CD4-positive, alpha-beta memory T cell (primary cell): ENCODE results near the gene MACC1. TPM values are rescaled to one million over a fixed set of nuclear protein-coding genes. Genes with fewer than 3 reads are reported as not detected.

Source experiments
- CTCF ChIA-PET: fragments of 350-600 bp; sonication (Branson Sonifier 250); formaldehyde crosslinking; loops from one replicate; lab custom pipeline; 2021; ENCODE audit warnings: inconsistent platforms; ENCODE audit not compliant: partially characterized antibody; lab: Charles Lee
- POLR2A ChIA-PET: fragments of 350-600 bp; sonication (Branson Sonifier 250); formaldehyde crosslinking; loops from one replicate; lab custom pipeline; 2021; ENCODE audit not compliant: partially characterized antibody; lab: Charles Lee
- DNase-seq, 5 donors: peaks; one replicate each; pipeline versions ENCODE4 v3.0.0 to v3.0.0-alpha.2; 2020 to 2022; ENCODE audit warnings: mixed read lengths in 1 of 5
- H3K27ac ChIP-seq: one replicate; pipeline ENCODE4 v1.7.0; 2013; ENCODE audit warnings: low read depth, low read length
- H3K27me3 ChIP-seq: 2 replicates; pipeline ENCODE4 v1.7.0; 2013; ENCODE audit warnings: mild to moderate bottlenecking, low read length, moderate library complexity; ENCODE audit not compliant: insufficient read depth
- H3K36me3 ChIP-seq: 2 replicates; pipeline ENCODE4 v1.7.0; 2013; ENCODE audit warnings: mild to moderate bottlenecking, low read length, moderate library complexity; ENCODE audit not compliant: insufficient read depth
- H3K4me1 ChIP-seq: 2 replicates; pipeline ENCODE4 v1.7.0; 2013; ENCODE audit warnings: mild to moderate bottlenecking, low read length, moderate library complexity; ENCODE audit not compliant: insufficient read depth
- H3K4me3 ChIP-seq, 2 donors: one replicate each; pipeline ENCODE4 v1.7.0; 2013; ENCODE audit warnings: low read length in 2 of 2, mild to moderate bottlenecking in 1 of 2
- H3K9me3 ChIP-seq, 2 donors: one replicate each; pipeline ENCODE4 v1.7.0; 2013; ENCODE audit warnings: low read length in 2 of 2, control low read depth in 1 of 2; ENCODE audit not compliant: control insufficient read depth in 1 of 2
- H3K27ac Mint-ChIP-seq, 7 donors: one replicate each; pipeline ENCODE4 v1.8.0; 2020 to 2021; ENCODE audit warnings: mixed read lengths in 7 of 7, mild to moderate bottlenecking in 6 of 7, inconsistent platforms in 3 of 7, moderate library complexity in 3 of 7
- H3K27me3 Mint-ChIP-seq, 2 donors: one replicate each; pipeline ENCODE4 v1.8.0; 2020 to 2021; ENCODE audit warnings: mixed read lengths in 2 of 2
- H3K36me3 Mint-ChIP-seq, 2 donors: one replicate each; pipeline ENCODE4 v1.8.0; 2020 to 2021; ENCODE audit warnings: mixed read lengths in 2 of 2, inconsistent platforms in 1 of 2, mild to moderate bottlenecking in 1 of 2
- H3K4me1 Mint-ChIP-seq, 4 donors: one replicate each; pipeline ENCODE4 v1.8.0; 2020 to 2021; ENCODE audit warnings: mixed read lengths in 4 of 4, mild to moderate bottlenecking in 1 of 4
- H3K4me3 Mint-ChIP-seq, 8 donors: one replicate each; pipeline ENCODE4 v1.8.0; 2020 to 2021; ENCODE audit warnings: mixed read lengths in 8 of 8, mild to moderate bottlenecking in 7 of 8, moderate library complexity in 6 of 8, inconsistent platforms in 3 of 8
- H3K9me3 Mint-ChIP-seq, 8 donors: one replicate each; pipeline ENCODE4 v1.8.0; 2020 to 2021; ENCODE audit warnings: mixed read lengths in 8 of 8, mild to moderate bottlenecking in 5 of 8, inconsistent platforms in 3 of 8, moderate library complexity in 1 of 8
- intact Hi-C: fragments of 100-400 bp; cut with micrococcal nuclease; formaldehyde crosslinking; loops from one replicate; pipeline ENCODE4 v1.15.1; 2023
- polyA plus RNA-seq, 2 donors: library from polyadenylated mRNA; unstranded; fragments of 300-500 nt; fragmentation: Illumina TruSeq; gene quantifications; one replicate each; pipeline ENCODE4 v1.2.3, GENCODE V29; 2021
- total RNA-seq, 2 experiments: library from RNA; stranded (reverse); gene quantifications; one replicate each; pipeline ENCODE4 v1.2.3, GENCODE V29; 2021

MACC1 gene
- total and polyA plus RNA-seq, 4 experiments from 2014 or later, result 0.05 to 0.09 TPM; not detected in 2

DNA sequence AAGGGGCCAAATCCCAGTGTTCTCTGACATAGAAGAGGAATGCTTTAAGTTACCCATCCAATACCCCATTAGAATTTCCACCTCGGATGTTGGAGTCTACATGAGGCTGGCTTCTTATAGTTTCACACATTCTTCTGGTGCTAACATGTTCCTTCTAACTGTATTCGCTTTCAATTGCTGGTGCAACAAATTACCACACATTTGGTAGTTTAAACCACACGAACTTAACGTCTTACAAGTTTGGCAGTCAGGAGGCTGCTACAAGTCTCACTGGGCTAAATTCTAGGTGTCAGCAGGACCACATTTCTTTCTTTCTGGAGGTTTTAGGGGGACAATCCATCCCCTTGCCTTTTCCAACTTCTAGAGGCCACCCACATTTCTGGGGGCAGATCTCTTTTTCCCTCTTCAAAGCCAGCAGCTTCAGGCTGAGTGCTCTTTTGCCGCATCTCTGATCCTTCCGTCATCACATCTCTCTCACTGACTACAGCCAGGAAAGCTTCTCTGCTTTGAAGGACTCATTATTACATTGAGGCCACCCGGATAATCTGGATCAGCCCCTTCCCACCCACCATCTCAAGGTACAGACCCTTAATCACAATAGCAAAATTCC is 5.1 kb upstream of the MACC1 start:
- H3K36me3 ChIP-seq, result no peaks in the 10 kb centered on the region
- no peak overlapping the region for H3K27ac Mint-ChIP-seq
- H3K4me1 ChIP-seq, result no peaks in the 10 kb centered on the region
- intact Hi-C loops, result no loop called here
- no peaks in the 10 kb centered on the region for H3K27me3 Mint-ChIP-seq
- peaks cover 0 to 5% (median 0%) of the 10 kb centered on the region in 8 donors for H3K9me3 Mint-ChIP-seq
- no peak overlapping the region for H3K4me3 Mint-ChIP-seq
- H3K4me3 ChIP-seq, result no peak overlapping the region
- no peaks in the 10 kb centered on the region for H3K27me3 ChIP-seq
- ChIA-PET POLR2A (no interaction called here), CTCF (no interaction called here)
- no peaks in the 10 kb centered on the region for H3K9me3 ChIP-seq
- no peak overlapping the region for H3K27ac ChIP-seq
- H3K4me1 Mint-ChIP-seq, result peaks cover 0 to 2% (median 0%) of the 10 kb centered on the region in 4 donors
- no peak for DNase-seq
- H3K36me3 Mint-ChIP-seq, result no peaks in the 10 kb centered on the region

- POLR2A ChIA-PET, result no interaction called here
These were observed 3.9 kb upstream of the MACC1 start for GRCh38 chr7:20220921-20221547.

GRCh38 chr7:20220293-20220761 is 3.1 kb upstream of the MACC1 start:
- H3K4me3 Mint-ChIP-seq, result no peak overlapping the region
- intact Hi-C loops, result no loop called here
- peaks cover 0 to 2% (median 0%) of the 10 kb centered on the region in 4 donors for H3K4me1 Mint-ChIP-seq
- no peaks in the 10 kb centered on the region for H3K27me3 Mint-ChIP-seq
- ChIA-PET POLR2A (no interaction called here), CTCF (no interaction called here)
- Histone ChIP-seq H3K9me3 (no peaks in the 10 kb centered on the region), H3K36me3 (no peaks in the 10 kb centered on the region), H3K27me3 (no peaks in the 10 kb centered on the region), H3K27ac (no peak overlapping the region), H3K4me3 (no peak overlapping the region), H3K4me1 (no peaks in the 10 kb centered on the region)
- H3K27ac Mint-ChIP-seq, result no peak overlapping the region
- no peak for DNase-seq
- peaks cover 0 to 3% (median 0%) of the 10 kb centered on the region in 8 donors for H3K9me3 Mint-ChIP-seq
- no peaks in the 10 kb centered on the region for H3K36me3 Mint-ChIP-seq

More at GRCh38 chr7:20220921-20221547, 3.9 kb upstream of the MACC1 start:
- Mint-ChIP-seq H3K9me3 (peaks cover 0 to 5% (median 0%) of the 10 kb centered on the region in 8 donors), H3K27me3 (no peaks in the 10 kb centered on the region), H3K36me3 (no peaks in the 10 kb centered on the region), H3K4me1 (peaks cover 0 to 2% (median 0%) of the 10 kb centered on the region in 4 donors), H3K4me3 (no peak overlapping the region), H3K27ac (no peak overlapping the region)
- Histone ChIP-seq H3K4me1 (no peaks in the 10 kb centered on the region), H3K9me3 (no peaks in the 10 kb centered on the region), H3K4me3 (no peak overlapping the region), H3K27me3 (no peaks in the 10 kb centered on the region), H3K36me3 (no peaks in the 10 kb centered on the region), H3K27ac (no peak overlapping the region)
- no peak for DNase-seq
- intact Hi-C loops, result no loop called here
- CTCF ChIA-PET, result no interaction called here

DNA sequence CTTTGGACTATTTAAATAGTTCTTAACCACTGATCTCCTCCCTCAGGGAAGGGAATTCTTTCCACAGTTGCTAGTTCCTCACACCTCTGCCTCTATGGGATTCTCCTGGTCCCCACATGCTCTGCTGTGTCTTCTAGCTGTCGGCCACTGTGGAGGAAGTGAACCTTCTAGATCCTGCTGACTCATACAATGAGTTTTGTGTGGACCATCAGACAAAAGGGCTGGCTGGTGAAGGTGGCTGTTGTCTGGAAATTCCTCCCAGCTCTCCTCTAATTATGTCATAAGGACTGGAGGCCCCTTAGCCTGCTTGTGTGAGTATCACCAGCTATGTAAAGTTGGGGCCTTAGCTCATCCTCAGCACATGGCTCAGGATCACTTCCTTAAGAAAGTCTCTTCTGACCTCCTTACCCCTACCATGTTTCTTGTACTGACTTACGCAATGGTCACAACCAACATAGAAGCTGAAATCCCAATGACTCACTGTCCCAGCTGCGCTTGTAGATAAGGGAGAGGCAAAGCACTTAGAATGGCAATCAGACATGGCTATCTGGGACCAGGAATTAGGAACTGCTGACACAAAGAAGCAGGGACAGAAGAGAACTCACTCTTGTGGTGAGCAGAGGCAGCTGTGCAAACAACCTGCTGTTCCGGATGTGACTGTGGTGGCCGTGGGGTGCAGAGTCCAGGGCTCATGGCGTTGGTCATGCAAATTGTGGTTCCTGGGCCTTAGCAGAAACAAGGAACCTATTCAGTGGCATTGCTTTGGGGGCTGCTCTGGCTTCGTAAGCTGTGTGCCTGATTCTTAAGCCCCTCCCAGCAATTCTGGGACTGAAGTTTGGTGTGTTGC is 2.5 kb upstream of the MACC1 start:
- DNase-seq, result no peak
- Histone ChIP-seq H3K36me3 (no peaks in the 10 kb centered on the region), H3K4me3 (no peak overlapping the region), H3K4me1 (no peaks in the 10 kb centered on the region), H3K27me3 (no peaks in the 10 kb centered on the region), H3K27ac (no peak overlapping the region), H3K9me3 (no peaks in the 10 kb centered on the region)
- CTCF ChIA-PET, result no interaction called here
- H3K27ac Mint-ChIP-seq, result no peak overlapping the region
- intact Hi-C loops, result no loop called here
- H3K4me3 Mint-ChIP-seq, result peak overlapping the region in 1 of 8 donors; percentile 33
- no peaks in the 10 kb centered on the region for H3K36me3 Mint-ChIP-seq
- POLR2A ChIA-PET, result no interaction called here
- H3K4me1 Mint-ChIP-seq, result peaks cover 0 to 2% (median 0%) of the 10 kb centered on the region in 4 donors
- peaks cover 0 to 3% (median 0%) of the 10 kb centered on the region in 8 donors for H3K9me3 Mint-ChIP-seq
- no peaks in the 10 kb centered on the region for H3K27me3 Mint-ChIP-seq

DNA sequence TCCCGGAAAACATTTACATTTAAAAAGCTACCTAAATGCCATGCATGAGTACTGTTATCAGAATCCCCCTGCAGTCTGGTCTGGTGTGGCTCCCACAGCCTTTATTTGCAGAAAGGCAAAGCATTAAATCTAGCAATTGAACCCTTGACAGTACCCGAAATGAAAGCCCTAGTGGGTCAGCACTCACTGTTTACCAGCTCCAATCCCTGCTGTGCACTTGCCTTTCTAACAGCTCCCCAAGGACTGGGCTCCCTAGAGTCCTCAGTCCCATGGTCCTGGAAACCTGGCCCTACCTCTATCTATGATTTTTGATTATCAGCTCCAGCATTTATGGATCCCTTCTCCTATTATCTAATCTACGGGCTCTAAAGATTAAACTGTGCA is 1.9 kb upstream of the MACC1 start:
- Mint-ChIP-seq H3K27ac (no peak overlapping the region), H3K9me3 (peaks cover 0 to 4% (median under 1%) of the 10 kb centered on the region in 8 donors), H3K4me3 (no peak overlapping the region), H3K36me3 (no peaks in the 10 kb centered on the region), H3K27me3 (no peaks in the 10 kb centered on the region), H3K4me1 (peaks cover 0 to 2% (median 0%) of the 10 kb centered on the region in 4 donors)
- CTCF ChIA-PET, result interaction anchor here (0.9 kb wide), 1 partner anchor 24 kb away, joined by 3 read pairs; no protein-coding TSS in a partner anchor
- Histone ChIP-seq H3K4me3 (no peak overlapping the region), H3K4me1 (no peaks in the 10 kb centered on the region), H3K9me3 (no peaks in the 10 kb centered on the region), H3K27me3 (no peaks in the 10 kb centered on the region), H3K27ac (no peak overlapping the region), H3K36me3 (no peaks in the 10 kb centered on the region)
- DNase-seq, result no peak
- intact Hi-C loops, result no loop called here
- POLR2A ChIA-PET, result no interaction called here

DNA sequence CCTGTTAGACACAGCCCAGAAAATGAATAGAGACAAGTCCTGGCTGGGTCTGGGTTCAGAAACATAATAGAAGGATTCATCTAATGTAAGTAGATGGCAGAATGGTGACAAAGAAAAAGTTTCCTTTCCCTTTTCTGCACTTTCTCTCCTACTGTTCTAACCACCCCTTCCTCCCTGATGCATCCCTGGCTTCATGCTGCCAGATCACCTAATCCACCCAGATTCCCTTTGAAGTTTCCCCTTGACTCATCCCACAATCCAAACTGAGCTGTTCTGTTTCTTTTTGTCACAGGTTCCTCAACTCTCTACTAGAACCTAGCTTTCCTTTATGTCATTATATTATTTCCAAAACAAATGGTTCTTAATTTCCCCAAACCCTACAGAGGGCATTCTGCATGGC is 1.1 kb upstream of the MACC1 start:
- Mint-ChIP-seq H3K4me1 (peaks cover 0 to 2% (median 0%) of the 10 kb centered on the region in 4 donors), H3K9me3 (peaks cover 0 to 4% (median 2%) of the 10 kb centered on the region in 8 donors), H3K27ac (no peak overlapping the region), H3K36me3 (no peaks in the 10 kb centered on the region), H3K27me3 (no peaks in the 10 kb centered on the region), H3K4me3 (no peak overlapping the region)
- Histone ChIP-seq H3K27me3 (no peaks in the 10 kb centered on the region), H3K9me3 (no peaks in the 10 kb centered on the region), H3K27ac (no peak overlapping the region), H3K4me3 (no peak overlapping the region), H3K36me3 (no peaks in the 10 kb centered on the region), H3K4me1 (no peaks in the 10 kb centered on the region)
- intact Hi-C loops, result no loop called here
- POLR2A ChIA-PET, result no interaction called here
- DNase-seq, result no peak
- CTCF ChIA-PET, result interaction anchor here (0.9 kb wide), 1 partner anchor 25 kb away, joined by 3 read pairs; no protein-coding TSS in a partner anchor
